T-helper 2 cell treated with Interferon-gamma antibody and Interleukin-4, amounts not matched to agents 5 μg/mL and 100 μg/mL, for 36 hours (primary cell): ENCODE measurements around the gene CES1.
"Not testable (repeated sequence)": the region's sequence is repeated elsewhere in the genome, so short reads cannot be mapped to it uniquely, and the experiment has no call there.

Experiments used
- DNase-seq: peaks from one replicate; pipeline ENCODE4 v3.0.0; 2021; ENCODE audit warnings: low spot score
- H3K27ac Mint-ChIP-seq: one replicate; pipeline ENCODE4 v1.8.0; 2021; ENCODE audit warnings: mild to moderate bottlenecking, mixed read lengths
- H3K27me3 Mint-ChIP-seq: one replicate; pipeline ENCODE4 v1.8.0; 2021; ENCODE audit warnings: low read depth, mixed read lengths
- H3K36me3 Mint-ChIP-seq: one replicate; pipeline ENCODE4 v1.8.0; 2021; ENCODE audit warnings: low read depth, mixed read lengths
- H3K4me1 Mint-ChIP-seq: one replicate; pipeline ENCODE4 v1.8.0; 2021; ENCODE audit warnings: low read depth, mixed read lengths
- H3K4me3 Mint-ChIP-seq: one replicate; pipeline ENCODE4 v1.8.0; 2022; ENCODE audit warnings: mild to moderate bottlenecking, moderate library complexity, mixed read lengths
- H3K9me3 Mint-ChIP-seq: one replicate; pipeline ENCODE4 v1.8.0; 2021; ENCODE audit warnings: mixed read lengths

CES1 gene

DNA sequence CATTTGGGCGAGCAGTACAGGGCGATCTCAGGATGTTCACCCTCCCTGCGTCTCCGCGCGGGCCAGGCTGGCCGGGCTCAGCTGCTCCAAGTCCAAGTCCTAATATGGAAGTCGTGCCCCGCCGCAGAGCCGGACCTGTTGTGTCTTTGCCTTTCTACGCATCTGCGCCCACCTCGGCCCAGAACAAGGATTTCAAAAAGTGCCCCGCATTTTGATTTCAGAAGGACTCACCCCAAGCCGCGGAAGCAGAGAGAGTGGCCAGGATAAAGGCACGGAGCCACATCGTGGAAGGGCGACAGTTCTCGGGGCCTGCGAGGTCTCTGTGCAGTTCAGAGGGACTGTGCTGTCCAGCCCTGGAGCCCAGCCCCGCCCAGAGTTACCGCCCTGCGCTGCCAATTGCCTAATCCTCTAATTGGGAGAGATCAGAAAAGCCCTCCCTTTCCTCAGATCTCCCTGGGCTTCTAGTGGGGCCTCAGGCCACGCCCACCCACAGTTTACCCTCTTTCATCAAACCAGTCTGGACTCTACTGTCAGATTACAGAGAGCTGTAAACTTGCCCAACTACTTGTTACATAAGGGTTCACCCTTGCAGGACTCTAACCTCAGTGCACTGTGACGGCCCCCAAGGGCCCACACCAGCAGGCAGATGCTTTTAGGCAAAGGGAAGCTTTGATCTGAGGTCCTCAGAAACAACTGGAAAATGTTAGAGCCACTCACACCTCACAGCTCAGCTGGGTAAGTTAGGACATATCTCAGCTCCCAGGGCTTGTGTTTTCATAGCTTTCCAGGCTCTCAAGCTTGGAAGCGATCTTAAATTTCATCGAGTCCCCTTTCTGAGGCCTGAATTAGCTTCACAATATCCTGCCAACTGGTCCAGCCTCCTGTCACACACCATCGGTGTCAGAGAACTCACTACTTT lies at the start of gene CES1:
Gene CES1, minus strand, starts transcription at position 324 of the 919 bp plus-strand sequence. Its CDS starts 41 bp downstream, at position 283.
- Mint-ChIP-seq H3K27ac (no peak within 1 kb of the TSS), H3K4me1 (no peaks in the 10 kb centered on the region), H3K9me3 (no peaks in the 10 kb centered on the region), H3K4me3 (no peak within 1 kb of the TSS), H3K27me3 (no peaks in the 10 kb centered on the region), H3K36me3 (no peaks in the 10 kb centered on the region)
- no peak for DNase-seq

GRCh38 chr16:55876854-55877253 lies 44.0 kb upstream of the CES1 start:
- H3K27ac Mint-ChIP-seq = no peak overlapping the region
- no peaks in the 10 kb centered on the region for H3K36me3 Mint-ChIP-seq
- no peaks in the 10 kb centered on the region for H3K9me3 Mint-ChIP-seq
- DNase-seq = no peak
- no peaks in the 10 kb centered on the region for H3K4me1 Mint-ChIP-seq
- H3K4me3 Mint-ChIP-seq = no peak overlapping the region
- no peaks in the 10 kb centered on the region for H3K27me3 Mint-ChIP-seq

DNA sequence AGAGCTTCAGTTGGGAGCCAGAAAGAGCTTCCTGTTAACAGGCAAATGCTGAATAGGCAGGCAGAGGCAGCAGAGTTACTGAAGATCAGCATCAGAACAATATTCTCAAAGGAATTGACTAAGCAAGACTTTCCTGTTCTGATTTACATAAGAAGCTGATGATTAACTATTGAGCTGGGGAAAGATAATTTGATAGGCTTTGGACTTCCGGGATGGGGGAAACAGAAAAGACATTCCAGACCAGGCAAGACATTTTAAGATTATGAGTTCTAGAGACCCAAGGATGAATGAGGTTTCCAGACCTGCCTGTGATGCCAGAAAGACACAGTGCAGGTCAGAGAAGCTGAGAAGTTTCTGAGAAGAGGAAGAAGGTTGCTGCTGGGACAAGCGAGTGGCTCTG lies 42.4 kb upstream of the CES1 start, which contains the start of gene CES5A:
Gene CES5A, minus strand, starts transcription at position 101 of the 400 bp plus-strand sequence. CDS start 152 bp downstream, outside the sequence.
- H3K36me3 Mint-ChIP-seq = no peaks in the 10 kb centered on the region
- DNase-seq = no peak
- H3K9me3 Mint-ChIP-seq = no peaks in the 10 kb centered on the region
- no peak within 1 kb of the TSS for H3K4me3 Mint-ChIP-seq
- no peaks in the 10 kb centered on the region for H3K4me1 Mint-ChIP-seq
- no peaks in the 10 kb centered on the region for H3K27me3 Mint-ChIP-seq
- H3K27ac Mint-ChIP-seq = no peak within 1 kb of the TSS

DNA sequence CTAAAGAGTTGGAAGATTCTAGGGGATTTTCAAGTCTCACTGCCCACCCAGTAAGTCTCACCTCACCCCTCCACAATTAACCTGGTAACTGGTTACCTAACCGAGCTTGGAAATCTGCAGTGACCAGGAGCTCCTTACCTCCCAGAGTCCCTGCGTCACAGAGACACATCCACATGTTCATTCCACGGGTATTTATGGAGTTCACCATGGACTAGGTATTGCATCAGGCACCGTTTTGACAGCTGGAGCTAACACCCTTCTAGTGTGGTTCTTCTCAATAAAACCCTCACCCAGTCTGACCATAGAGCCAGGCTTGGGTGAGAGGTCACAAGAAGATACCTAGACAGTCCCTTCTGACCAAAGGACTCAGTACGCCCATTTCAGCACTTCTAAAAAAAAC lies 40.2 kb upstream of the CES1 start:
- Mint-ChIP-seq H3K4me3 (no peak overlapping the region), H3K4me1 (no peaks in the 10 kb centered on the region), H3K27ac (no peak overlapping the region), H3K36me3 (no peaks in the 10 kb centered on the region), H3K9me3 (no peaks in the 10 kb centered on the region), H3K27me3 (no peaks in the 10 kb centered on the region)
- no peak for DNase-seq

DNA sequence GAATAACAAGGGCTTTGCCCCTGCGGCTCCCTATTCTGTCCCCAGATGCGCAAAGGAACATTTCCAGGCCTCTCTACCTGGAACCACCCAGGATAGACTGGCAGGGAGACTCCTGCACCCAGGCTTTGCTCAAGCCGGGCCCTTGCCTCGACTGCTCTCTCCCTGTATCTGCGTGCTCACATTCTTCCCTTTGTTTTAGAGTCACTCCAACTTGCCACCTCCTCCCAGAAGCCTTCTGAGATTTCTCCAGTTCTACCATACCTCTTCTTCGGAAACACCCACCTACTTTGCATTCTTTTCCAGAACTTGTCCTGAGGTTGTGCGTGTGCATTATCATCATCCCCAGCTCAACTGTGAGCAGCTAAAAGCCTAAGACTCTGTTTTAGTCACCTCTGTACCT lies 39.2 kb upstream of the CES1 start:
- no peaks in the 10 kb centered on the region for H3K27me3 Mint-ChIP-seq
- no peaks in the 10 kb centered on the region for H3K4me1 Mint-ChIP-seq
- no peak for DNase-seq
- no peaks in the 10 kb centered on the region for H3K36me3 Mint-ChIP-seq
- H3K9me3 Mint-ChIP-seq = no peaks in the 10 kb centered on the region
- H3K27ac Mint-ChIP-seq = no peak overlapping the region
- no peak overlapping the region for H3K4me3 Mint-ChIP-seq

DNA sequence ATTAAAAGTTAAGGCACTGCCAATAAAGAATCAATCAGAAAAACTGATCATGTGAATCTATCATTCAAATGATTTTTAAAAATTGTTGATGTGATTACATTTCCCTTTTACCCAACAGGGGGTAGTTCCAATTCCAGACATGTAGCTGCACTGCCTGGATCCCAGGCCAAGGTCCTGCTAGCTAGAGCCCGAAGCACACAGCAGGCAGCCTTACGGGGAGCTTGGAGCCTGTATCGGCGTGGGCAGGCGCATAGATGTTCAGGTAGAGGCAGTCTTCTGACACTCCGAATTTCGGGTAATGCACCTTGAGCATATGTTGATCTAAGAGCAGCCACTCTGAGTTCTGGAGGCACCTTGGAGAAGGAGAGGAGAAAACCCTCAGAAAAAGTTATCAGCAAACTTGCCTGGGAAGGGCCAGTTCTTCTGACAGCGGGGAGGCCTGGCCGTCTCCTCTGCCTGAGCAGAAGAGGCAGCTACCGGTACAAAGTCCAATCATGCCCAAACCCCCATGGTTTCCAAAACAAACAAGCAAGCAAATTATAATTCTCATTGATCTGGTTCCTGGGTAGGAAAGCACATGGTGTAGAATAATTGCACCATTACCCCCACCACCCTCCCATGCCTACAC lies 38.6 kb upstream of the CES1 start:
- Mint-ChIP-seq H3K27ac (no peak overlapping the region), H3K4me3 (no peak overlapping the region)

GRCh38 chr16:55868980-55869379 lies 36.1 kb upstream of the CES1 start:
- H3K9me3 Mint-ChIP-seq = no peaks in the 10 kb centered on the region
- no peak for DNase-seq
- no peaks in the 10 kb centered on the region for H3K36me3 Mint-ChIP-seq
- H3K4me1 Mint-ChIP-seq = no peaks in the 10 kb centered on the region
- H3K27me3 Mint-ChIP-seq = no peaks in the 10 kb centered on the region
- H3K27ac Mint-ChIP-seq = no peak overlapping the region
- no peak overlapping the region for H3K4me3 Mint-ChIP-seq

More for the DNA sequence above, 38.6 kb upstream of the CES1 start:
- H3K36me3 Mint-ChIP-seq = no peaks in the 10 kb centered on the region
- H3K27me3 Mint-ChIP-seq = no peaks in the 10 kb centered on the region
- no peaks in the 10 kb centered on the region for H3K9me3 Mint-ChIP-seq
- no peaks in the 10 kb centered on the region for H3K4me1 Mint-ChIP-seq
- no peak for DNase-seq

- H3K9me3 Mint-ChIP-seq = no peaks in the 10 kb centered on the region
- DNase-seq = no peak
- H3K36me3 Mint-ChIP-seq = no peaks in the 10 kb centered on the region
- no peaks in the 10 kb centered on the region for H3K27me3 Mint-ChIP-seq
- H3K4me1 Mint-ChIP-seq = no peaks in the 10 kb centered on the region
- no peak overlapping the region for H3K4me3 Mint-ChIP-seq
- H3K27ac Mint-ChIP-seq = no peak overlapping the region
Measured at GRCh38 chr16:55868137-55868536, 35.2 kb upstream of the CES1 start.

DNA sequence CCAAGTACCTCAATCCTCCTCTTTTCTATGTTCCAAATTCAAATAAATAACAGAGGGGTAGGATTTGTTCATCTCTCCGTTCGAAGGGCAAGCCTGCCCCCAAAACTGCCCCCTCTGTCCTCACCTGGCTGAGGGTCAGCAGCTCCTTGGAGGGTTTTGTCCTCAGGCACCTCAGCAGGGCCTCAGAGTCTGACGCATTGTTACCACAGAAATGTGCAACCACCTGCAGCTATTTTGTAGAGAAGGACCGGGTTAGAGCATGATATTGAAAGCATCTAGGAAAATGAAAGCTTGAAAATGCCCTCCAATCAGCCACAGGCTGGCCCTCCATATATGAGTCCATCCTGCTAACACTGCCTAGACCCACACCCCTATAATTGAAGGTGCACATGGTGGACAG lies 28.4 kb upstream of the CES1 start:
- H3K27me3 Mint-ChIP-seq = no peaks in the 10 kb centered on the region
- no peak for DNase-seq
- H3K9me3 Mint-ChIP-seq = no peaks in the 10 kb centered on the region
- H3K4me3 Mint-ChIP-seq = no peak overlapping the region
- no peaks in the 10 kb centered on the region for H3K36me3 Mint-ChIP-seq
- no peak overlapping the region for H3K27ac Mint-ChIP-seq
- no peaks in the 10 kb centered on the region for H3K4me1 Mint-ChIP-seq

- H3K36me3 Mint-ChIP-seq, DNase-seq, H3K4me3 Mint-ChIP-seq, H3K9me3 Mint-ChIP-seq, H3K27ac Mint-ChIP-seq, H3K4me1 Mint-ChIP-seq, H3K27me3 Mint-ChIP-seq: not testable (repeated sequence)
Measured at GRCh38 chr16:55857650-55858049, 24.8 kb upstream of the CES1 start.

- Mint-ChIP-seq H3K36me3 (no peaks in the 10 kb centered on the region), H3K9me3 (no peaks in the 10 kb centered on the region), H3K4me1 (no peaks in the 10 kb centered on the region), H3K4me3 (no peak overlapping the region), H3K27ac (no peak overlapping the region), H3K27me3 (peaks cover 2% of the 10 kb centered on the region)
- no peak for DNase-seq
Measured at GRCh38 chr16:55856950-55857349, 24.1 kb upstream of the CES1 start.

GRCh38 chr16:55853114-55853513 lies 20.2 kb upstream of the CES1 start:
- no peak for DNase-seq
- no peak overlapping the region for H3K27ac Mint-ChIP-seq

DNA sequence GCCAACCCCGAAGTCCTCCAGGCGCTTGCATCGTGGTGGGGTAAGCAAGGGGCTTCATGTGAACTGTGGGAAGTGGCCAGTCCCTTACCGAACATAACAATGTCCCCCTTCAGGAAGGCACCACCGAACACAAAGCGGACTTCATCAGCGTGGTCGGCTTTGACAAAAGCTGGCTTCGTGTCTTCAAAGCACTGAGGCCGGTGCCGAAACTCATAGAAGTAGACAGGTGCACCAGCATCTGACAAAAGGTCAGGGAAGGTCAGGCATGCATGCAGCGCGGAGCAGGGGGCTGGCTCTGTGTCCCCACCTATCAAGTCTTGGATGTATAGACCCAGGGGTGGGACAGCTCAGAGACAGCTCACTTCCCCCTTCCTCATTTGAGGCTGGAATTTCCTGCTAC lies 16.6 kb upstream of the CES1 start:
- no peak for DNase-seq
- Mint-ChIP-seq H3K36me3 (no peaks in the 10 kb centered on the region), H3K4me1 (no peaks in the 10 kb centered on the region), H3K27ac (no peak overlapping the region), H3K4me3 (no peak overlapping the region), H3K27me3 (peaks cover 8% of the 10 kb centered on the region), H3K9me3 (no peaks in the 10 kb centered on the region)

More at GRCh38 chr16:55853114-55853513, 20.2 kb upstream of the CES1 start:
- Mint-ChIP-seq H3K9me3 (no peaks in the 10 kb centered on the region), H3K36me3 (no peaks in the 10 kb centered on the region), H3K27me3 (peaks cover 8% of the 10 kb centered on the region), H3K4me3 (no peak overlapping the region), H3K4me1 (no peaks in the 10 kb centered on the region)

DNA sequence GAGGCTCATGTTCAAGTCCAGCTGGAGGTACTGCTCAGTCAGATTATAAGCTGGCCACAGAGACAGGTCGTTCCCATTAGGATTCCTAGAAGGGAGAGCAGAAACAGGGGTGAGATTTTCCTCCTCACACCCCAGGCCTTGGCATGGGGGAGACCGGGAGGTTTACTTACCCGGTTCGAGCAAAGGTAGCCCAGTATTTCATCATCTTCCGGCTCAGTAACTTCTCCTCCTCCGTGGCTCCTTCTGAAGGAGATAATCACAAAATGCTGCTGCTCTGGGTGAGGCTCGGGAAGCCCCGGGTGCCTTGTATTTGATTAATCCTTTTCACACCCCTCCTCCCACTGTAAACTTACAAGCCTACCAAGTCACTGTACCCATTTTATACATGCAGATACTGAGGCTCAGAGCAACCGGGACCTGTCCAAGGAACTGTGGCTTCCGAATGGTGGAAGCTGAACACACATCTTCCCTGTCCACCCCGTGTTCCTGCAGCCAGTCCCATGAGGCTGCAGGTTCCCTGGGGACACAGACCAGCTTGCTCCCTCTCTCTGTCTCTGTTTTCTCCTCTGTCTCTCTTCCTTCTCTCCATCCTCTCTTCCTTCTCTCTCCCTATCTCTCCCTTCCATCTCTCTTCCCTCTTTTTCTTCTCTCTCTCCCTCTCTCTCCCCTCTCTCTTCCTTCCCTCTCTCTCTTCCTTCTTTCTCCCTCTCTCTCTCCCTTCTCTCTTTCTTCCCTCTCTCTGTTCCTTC lies 13.9 kb upstream of the CES1 start:
- no peaks in the 10 kb centered on the region for H3K4me1 Mint-ChIP-seq
- no peaks in the 10 kb centered on the region for H3K9me3 Mint-ChIP-seq
- DNase-seq = no peak
- no peaks in the 10 kb centered on the region for H3K36me3 Mint-ChIP-seq
- H3K27me3 Mint-ChIP-seq = peaks cover 6% of the 10 kb centered on the region
- no peak overlapping the region for H3K27ac Mint-ChIP-seq
- H3K4me3 Mint-ChIP-seq = no peak overlapping the region
